ENCODE data around the gene WDR77.

GRCh38 chr1:111487133-111487532, 38.1 kb upstream of the WDR77 start:
- TF ChIP-seq CTCF (conservative IDR thresholded peaks at IDR 0.05; ENCODE audit: low read depth, low read length) (no peak), EZH2 (IDR thresholded peaks at IDR 0.05; ENCODE audit: low read length, unreplicated experiment) (no peak)

All from PC-3 (cell line).